Measurements from ENCODE around the gene RAP1GAP2. TPM values are rescaled to one million over a fixed set of nuclear protein-coding genes. Genes with fewer than 3 reads are reported as not detected.
"Not testable (repeated sequence)": the region's sequence is repeated elsewhere in the genome, so short reads cannot be mapped to it uniquely, and the experiment has no call there.

RAP1GAP2 gene
- 1.8 TPM for polyA plus RNA-seq (ENCODE audit: insufficient read length)

DNA sequence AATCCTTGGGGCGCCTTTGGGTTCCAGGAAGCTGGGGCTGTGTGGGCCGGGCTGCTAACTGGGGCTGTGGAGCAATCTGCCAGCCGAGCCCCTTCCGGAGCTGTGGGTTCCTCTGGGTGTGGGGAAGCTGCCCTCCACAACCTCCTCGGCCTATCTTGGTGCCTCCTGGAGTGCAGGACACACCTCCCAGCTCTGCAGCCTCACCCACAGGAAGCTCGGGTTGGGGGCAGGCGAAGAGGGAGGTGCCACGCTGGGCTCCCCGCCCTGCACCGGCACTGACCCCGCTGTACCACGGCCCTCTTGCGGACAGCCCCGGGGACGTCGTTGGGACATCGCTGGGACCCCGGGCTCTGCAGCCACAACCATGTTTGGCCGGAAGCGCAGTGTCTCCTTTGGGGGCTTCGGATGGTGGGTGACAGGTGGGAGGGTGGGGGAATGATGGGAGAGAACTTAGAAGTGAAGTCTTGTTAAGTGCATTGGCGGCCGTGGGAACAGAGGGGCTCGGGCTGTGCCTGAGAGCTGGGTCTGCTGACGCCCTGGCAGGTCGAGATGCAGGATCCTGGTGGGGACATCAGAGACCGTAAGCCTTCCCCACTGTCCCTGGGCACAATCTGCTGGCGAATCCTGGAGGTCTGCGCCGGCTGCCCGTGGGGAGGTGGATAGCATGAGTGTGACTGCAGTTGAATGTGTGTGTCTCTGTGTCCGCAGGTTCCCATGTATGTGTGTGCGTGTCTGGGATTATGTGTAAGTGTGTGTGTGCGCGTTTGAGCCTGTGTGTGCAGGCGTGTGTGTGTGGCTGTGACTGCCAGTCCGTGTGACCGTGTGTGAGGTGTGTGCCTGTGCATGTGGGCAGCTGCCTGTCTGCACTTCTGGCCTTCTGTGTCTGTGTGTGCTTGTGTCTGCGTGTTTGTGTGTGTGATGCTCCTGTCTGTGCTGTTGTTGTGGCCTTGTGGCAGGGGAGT is at the start of gene RAP1GAP2:
Gene RAP1GAP2 (plus strand): TSS at position 275 of the 962 bp plus-strand sequence. CDS start 90 bp downstream, at position 365.
- no peak for DNase-seq

DNA sequence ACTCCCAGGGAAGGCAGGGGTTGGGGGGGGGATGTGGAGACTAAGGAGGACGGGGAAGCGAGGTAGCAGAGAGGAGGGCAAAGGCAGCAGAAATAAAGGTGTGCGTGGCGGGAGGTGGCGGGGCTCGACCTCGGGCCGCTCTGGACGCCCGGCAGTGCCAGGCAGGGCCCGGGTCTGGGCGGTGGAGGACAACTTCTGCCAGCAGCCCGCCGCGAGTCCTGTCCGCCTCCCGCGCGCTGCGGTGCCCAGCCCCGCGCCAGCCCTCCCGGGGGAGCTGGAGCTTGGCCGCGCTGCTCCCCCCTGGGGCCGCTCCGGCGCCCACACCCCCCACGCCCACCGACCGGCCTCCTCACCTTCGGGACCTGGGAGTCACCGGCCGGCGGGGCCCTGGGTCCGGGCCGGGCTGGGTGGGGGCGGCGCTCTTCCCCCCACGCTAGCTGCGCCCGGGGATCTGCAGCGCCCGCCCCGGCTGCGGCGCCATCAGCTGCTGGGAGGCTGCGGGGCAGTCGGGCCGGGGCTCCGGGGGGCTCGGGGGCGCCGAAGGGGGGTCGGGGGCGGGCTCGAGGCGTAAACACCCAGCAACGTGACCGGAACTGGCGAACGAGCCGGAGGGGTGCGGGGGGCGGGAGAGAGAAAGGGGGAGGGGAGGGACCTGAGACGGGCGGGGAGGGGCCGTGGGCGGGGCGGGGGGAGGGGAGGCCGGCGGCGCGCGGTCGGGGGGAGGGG is 47.0 kb upstream of the RAP1GAP2 start, which contains the start of gene CCDC92B:
Gene CCDC92B (minus strand): TSS at position 595 of the 726 bp plus-strand sequence. CDS start 14,507 bp downstream, outside the sequence.
- DNase-seq: no peak

DNA sequence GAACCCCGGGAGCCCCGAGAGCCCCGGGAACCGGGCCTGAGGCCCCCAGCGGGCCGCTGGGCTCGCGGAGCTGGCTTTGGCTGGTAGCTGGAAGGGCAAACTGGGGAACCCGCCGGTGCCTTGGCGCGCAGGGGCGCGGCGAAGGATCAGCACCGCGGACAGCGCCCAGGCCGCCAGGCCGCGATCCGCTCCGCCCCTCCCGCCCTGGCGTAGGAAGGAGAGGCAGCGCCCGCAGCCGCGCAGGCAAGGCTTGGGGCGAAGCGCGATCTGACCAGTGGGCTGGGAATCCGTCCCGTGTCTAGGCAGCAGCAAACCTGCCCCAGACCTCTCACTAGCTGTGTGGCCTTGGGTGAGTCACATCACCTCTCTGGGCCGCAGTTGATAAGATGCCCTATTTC is 46.5 kb upstream of the RAP1GAP2 start:
- peak; percentile 83 for DNase-seq

DNA sequence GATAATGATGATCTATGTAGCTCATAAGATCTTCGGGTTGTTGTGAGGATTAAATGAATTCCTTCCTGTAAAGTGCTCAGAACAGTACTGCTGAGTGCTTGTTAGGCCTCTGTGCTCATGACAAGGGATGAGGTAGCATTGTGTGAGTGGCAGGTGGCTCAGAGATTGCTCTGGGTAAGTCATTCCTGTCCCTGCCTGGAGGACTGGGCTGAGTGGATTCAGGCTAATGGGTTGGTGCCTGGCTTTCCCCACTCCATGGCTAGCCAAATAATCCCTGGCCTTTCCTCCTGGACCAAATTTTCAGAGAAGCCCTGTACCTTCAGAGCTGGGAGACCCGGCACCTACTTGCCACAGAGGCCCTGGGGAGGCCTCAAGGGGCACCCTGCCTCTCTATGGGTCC is 45.5 kb upstream of the RAP1GAP2 start:
- no peak for DNase-seq

DNA sequence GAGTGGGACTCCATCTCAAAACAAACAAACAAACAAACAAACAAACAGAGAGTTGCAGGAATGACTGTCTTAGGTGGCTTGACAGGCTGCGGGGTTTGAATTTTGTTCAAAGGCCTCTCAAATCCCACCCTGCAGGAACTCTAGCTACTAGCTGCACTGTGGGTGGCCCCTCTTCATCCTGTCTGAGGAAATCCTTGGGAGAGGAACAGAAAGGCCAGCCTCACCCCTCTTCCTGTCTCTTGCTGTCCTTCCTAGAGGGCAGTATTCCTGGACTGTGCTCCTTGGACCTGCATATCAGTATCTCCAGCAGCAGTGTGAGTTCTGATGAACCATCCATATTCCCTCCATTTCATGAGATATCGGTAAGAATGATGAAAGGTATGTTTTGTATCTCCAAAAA is 44.7 kb upstream of the RAP1GAP2 start:
- DNase-seq: no peak

DNA sequence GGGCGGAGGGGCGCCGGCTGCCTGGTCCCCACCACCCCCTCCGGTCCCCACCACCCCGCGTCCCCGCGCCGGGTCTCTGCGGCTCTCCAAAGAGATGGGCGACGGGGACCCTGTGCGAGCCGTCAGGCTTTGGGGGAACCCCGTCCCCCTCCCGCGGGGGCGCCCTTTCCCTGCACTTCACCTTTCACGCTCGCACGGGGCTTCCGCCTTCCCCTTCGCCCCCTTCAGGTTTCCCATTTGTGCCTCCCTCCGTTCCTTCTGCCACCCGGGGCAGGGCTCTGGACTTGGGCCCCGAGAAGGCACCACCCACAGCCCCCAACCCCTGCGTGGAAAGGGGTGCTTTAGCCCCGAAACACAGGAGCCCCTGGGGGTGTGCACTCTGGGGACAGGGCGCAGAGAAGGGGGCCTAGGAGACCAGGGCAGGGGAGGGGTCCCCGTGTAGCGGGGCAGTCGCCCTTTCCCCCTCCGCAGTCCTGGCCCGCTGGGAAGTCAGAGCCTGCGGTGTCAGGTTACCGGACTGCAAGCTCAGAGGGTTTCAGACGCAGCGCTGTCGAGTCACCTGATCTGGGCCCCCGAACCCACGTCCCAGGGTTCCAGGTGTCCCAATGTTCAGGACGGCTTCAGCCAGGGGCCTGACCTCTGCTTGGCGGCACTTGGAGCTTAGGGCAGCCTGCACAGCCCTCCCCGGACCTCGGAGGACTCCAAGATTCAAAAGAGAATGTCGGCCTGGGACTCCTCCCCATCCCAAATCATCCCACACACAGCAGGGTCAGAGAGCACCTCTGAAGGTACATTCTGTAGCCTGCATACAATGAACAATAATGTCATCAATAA is 40.1 kb upstream of the RAP1GAP2 start:
- no peak for DNase-seq

DNA sequence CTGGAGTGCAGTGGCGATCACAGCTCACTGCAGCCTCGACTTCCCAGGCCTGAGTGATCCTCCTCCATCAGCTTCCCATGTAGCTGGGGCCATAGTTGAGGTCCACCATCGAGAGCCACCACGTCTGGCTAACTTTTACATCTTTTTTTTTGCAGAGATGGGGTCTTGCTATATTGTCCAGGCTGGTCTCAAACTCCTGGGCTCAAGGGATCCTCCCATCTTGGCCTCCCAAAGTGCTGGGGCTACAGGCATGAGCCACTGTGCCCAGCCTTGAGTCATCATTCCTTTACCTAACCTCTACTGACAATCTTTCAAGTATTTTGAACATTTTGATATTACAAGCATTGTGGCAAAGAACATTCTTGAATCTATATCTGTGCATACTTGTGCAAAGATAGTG is 37.4 kb upstream of the RAP1GAP2 start:
- no peak for DNase-seq

DNA sequence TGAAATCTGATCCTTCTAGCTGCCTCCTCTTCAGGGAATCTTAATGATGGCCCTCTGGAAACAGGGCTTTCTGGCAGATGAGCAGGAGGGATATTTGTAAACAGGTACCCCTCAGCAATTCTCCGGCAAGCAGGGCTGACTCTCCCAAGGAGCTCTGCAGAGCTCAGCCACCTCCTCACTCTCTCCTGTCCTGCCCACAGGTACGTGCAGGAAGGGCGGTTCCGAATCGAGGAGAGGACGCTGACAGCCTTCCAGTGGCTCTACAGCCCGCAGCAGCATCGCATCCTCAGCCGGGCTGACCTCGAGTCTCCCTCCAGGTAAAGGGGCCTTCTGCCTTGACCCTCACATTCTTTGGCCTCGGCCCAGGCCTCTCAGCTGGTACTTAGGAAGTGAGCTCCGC is 26.1 kb upstream of the RAP1GAP2 start:
- no peak for DNase-seq

DNA sequence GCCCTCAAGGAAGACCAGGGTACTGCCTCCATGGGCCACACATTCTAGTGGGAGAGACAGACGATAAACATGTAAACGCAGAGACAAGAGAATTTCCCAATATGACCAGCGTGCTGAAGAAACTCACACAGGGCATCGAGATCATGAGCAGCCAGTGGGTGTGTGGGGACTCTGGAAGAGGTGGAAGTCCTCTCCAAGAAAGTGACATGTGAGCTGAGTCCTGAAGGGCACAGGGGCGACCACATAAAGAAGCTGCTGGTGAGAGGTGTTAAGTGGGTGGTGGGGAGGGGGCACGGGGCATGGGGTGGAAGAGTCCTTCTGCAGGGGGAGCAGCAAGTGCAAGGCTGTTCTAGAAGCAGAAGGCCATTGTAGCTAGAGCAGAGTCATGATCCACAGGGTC is 21.0 kb upstream of the RAP1GAP2 start:
- DNase-seq: no peak

DNA sequence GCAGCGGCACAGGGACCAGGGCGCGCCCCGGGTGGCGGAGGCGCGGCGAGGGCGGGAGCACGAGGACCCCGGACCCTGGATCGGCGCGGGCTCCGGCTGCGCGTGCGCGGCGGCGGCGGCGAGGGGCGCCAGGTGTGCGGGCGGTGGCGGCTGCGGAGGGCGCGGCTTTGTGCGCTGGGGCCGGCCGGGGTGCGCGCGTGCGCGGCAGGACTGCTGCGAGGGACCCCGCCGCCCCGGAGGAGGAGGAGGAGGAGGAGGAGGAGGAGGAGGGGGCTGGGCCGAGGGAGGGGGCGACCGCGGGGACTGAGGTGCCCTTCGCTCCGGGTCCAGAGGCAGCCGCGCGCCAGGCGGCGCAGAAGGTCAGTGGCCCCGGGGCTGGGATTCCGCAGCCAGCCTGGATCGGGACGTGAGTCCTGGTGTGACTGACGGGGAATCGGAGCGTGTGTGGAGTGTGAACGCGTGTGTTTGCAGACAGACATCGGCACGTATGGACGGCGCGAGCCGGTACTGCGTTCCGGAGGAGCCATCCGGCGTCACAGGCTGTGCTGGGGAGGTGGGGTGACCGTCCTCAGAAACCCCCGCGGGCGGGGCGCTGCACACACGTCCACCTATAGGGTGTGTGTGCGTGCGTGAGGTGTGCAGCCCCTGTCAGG is 19.5 kb upstream of the RAP1GAP2 start:
- no peak for DNase-seq

DNA sequence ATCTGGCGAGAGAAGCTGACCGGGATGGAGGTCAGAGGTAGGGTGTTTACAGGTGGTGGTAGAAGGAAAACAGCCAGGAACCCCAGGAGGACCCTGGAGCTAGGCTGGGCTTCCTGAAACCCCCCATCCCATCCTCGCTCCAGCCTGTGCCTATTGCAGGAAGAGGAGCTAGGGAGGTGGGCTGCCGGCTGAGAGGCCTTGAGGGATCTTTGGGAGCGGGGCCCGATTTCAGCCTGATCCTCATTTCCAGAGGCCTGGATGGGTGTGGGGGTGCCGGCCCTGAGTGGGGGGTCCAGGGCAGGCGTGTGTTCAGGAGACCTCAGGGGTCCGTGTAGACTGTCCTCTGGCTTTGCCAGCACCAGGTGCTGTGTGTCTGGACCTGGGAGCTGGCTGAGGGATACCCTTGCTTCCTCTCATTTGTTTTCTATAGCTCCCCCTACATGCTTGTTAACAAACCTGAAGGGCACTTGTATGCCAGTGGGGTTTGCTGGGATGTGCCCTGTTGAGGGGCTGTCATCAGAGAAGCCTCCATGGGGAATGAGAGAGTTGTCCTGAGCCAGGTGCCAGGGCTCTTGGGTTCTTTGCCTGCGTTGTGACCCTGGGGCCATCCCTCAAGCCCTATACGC is 18.9 kb upstream of the RAP1GAP2 start:
- no peak for DNase-seq

DNA sequence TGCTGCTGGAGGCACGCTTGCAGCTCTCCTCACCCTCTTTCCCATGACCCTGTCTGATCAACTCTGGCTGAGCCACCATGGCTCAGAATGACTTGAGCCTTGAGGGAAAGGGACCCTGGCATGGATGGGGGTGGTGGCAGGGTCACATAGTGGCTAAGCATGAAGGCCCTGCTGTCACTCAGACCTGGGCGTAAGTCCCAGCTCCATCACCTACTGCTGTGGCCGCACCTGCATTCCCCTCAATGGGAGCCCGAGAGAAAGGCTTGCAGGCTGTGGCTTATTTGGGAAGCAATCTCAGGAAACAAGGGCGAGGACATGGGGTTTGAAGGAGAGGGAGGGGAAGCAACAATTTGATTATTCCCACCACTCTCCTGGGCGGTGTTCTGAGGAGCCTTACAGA is 17.7 kb upstream of the RAP1GAP2 start:
- DNase-seq: no peak

DNA sequence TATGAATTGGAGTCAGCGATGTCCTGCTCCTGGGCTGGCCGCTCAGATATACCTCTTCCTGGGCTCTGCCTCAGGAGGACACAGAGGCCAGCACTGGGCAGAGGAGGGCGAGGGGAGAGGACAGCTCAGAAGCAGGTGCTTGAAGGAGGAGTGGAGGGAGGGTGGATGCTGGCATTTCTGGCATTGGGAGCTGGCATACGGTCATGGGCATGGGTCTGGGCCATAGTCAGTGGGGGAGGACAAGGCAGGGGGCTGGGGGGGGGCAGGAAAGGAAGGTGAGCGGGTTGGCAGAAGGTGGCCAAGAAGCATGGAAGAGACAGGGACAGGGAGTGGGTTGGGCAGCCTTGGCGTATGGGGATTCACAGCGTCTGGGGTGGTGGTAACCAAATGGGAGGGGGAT is 16.7 kb upstream of the RAP1GAP2 start:
- no peak for DNase-seq

DNA sequence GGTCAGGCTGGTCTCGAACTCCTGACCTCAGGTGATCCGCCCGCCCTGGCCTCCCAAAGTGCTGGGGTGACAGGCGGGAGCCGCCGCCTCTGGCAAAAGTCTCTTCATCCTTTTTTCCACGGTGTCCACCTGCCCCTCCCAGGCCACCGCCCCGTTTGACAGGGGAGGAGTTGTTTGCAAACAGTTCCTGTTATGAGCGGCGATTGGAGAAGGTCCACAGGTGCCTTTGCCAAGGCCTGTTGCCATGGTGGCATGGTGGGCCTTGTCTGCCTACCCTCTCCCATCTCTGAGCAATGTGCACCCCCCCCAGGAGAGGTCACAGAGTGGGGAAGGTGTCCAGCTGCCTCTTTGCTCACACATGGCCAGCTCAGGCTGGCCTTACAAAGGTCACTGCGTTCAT is 16.0 kb upstream of the RAP1GAP2 start:
- DNase-seq: no peak

DNA sequence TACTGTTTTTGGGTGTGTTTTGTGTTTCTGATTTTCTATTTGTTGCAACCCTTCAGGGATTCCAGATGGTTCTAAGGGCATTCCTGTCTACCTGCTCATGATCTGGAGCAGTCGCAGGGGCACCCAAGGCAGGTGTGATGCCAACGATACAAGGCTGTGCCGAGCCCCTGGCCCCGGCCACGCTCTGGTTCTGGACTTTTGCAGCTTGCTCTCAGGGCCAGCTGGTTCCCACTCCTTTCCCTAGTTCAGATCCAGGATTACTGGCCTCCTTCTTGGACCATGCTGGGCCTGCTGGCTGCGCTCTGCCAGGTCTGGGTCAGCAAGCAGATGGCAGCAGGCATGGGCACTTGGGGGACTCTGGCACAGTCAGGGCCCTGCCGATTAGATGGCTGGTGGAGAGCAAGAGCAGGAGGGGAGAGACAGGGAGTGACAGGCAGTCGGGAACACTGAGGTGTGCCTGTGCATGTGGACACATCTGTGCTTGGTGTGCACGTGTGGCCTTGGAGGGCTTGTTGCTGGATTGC is 15.2 kb upstream of the RAP1GAP2 start:
- no peak for DNase-seq

DNA sequence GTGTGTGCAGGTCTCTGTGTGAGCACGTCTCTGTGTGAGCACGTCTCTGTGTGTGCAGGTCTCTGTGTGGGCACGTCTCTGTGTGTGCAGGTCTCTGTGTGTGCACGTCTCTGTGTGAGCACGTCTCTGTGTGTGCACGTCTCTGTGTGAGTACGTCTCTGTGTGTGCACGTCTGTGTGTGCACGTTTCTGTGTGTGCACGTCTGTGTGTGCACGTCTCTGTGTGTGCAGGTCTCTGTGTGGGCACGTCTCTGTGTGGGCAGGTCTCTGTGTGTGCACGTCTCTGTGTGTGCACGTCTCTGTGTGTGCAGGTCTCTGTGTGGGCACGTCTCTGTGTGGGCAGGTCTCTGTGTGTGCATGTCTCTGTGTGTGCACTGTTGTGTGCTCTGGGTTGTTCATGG is 14.6 kb upstream of the RAP1GAP2 start:
- DNase-seq: not testable (repeated sequence)

DNA sequence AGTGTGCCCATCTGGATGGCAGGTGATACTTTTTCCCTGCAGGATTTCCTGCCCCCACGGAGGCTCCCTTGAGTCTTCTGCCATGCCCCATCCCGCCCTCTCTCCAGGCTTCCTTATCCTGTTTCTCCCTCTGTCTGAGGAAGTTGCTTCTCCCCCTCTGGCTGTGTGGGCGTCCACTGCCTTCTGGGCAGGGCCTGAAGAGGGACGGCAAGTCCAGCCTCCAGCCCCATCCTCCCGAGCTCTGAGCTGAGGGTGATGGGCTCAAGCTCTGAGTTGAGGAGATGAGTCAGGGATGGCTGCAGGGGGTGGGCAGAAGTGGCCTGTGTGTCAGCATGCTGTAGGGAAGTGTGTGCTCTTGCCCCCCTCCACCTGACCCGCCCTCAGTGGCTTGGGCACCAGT is 14.2 kb upstream of the RAP1GAP2 start:
- DNase-seq: no peak

DNA sequence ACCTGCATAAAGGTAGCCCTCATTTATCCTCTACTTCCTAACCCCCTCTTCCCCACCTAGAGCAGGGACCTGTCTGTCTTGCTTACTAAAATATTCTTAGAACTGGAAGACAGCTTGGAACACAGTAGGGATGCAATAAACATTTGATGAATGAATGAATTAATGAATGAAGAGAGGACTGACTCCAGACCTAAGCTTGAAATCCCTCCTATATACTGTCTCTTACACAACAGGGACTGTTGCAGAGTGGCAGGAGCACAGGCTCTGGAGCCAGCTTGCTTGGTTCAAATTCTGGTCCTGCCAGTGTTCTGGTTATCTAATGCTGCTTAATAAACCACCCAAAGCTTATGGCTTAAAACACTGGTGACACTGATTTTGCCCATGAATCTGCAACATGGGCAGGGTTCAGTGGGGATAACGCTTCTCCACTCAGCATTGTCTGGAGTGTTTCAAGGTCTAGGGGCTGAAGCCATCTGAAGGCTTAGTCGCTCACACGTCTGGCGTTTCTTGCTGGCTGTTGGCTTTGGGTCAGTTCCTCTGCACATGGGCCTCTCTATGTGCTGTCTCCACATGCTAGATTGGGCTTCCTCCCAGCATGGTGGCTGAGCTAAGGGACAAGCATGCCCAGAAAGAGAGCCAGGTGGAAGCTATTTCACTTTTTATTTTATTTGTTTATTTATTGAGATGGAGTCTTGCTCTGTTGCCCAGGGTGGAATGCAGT is 12.8 kb upstream of the RAP1GAP2 start:
- DNase-seq: no peak

DNA sequence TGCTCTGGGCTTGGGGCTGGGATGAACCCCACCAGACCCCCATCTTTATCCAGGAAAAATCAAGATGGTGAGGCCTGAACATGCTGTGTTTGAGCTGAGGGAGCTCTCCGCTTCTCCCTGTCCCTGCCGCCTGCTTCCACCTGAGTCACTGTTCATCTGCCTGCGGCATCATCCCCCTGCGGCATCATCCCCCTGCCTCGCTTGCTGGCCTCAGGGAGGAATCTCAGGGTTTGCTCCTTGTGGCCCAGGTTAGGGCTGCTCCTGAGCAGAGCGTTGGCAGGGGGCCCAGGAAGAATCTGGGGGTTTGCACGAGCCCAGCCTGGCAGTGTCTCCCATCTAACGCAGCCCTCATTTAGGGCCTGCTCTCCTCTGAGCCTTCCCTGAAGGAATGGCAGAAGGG is 11.4 kb upstream of the RAP1GAP2 start:
- DNase-seq: no peak

DNA sequence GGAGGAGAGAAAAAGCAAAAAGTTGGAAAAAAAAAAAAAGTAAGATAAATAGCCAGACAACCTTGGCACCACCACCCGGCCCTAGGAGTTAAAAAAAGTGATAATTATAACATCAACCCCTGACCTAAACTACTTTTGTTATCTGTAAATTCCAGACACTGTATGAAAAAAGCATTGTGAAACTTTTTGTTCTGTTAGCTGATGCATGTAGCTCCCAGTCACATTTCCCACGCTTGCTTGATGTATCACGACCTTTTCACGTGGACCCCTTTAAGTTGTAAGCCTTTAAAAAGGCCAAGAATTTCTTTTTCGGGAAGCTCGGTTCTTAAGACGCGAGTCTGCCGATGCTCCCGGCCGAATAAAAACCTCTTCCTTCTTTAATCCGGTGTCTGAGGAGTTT is 10.9 kb upstream of the RAP1GAP2 start:
- DNase-seq: not testable (repeated sequence)
